ENCODE data around the gene HDAC10.

GRCh38 chr22:50250249-50250554 is 863 bp downstream of the HDAC10 start:
- TF ChIP-seq, protein P1, sequence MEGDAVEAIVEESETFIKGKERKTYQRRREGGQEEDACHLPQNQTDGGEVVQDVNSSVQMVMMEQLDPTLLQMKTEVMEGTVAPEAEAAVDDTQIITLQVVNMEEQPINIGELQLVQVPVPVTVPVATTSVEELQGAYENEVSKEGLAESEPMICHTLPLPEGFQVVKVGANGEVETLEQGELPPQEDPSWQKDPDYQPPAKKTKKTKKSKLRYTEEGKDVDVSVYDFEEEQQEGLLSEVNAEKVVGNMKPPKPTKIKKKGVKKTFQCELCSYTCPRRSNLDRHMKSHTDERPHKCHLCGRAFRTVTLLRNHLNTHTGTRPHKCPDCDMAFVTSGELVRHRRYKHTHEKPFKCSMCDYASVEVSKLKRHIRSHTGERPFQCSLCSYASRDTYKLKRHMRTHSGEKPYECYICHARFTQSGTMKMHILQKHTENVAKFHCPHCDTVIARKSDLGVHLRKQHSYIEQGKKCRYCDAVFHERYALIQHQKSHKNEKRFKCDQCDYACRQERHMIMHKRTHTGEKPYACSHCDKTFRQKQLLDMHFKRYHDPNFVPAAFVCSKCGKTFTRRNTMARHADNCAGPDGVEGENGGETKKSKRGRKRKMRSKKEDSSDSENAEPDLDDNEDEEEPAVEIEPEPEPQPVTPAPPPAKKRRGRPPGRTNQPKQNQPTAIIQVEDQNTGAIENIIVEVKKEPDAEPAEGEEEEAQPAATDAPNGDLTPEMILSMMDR (IDR thresholded peaks at IDR 0.05) = no peak
- TF ChIP-seq POLR2AphosphoS5 (IDR thresholded peaks at IDR 0.05) = no peak
- no peak for TF ChIP-seq POLR2A (IDR thresholded peaks at IDR 0.05; ENCODE audit: low read depth)
- TF ChIP-seq EP300 (IDR thresholded peaks at IDR 0.05) = no peak
